CD14-positive monocyte (primary cell): ENCODE results near the gene SLC24A4. TPM values are rescaled to one million over a fixed set of nuclear protein-coding genes. Genes with fewer than 3 reads are reported as not detected.

Source experiments
- DNase-seq, 3 donors: peaks; one replicate each; pipeline ENCODE4 v3.0.0-alpha.2; 2011 to 2022
- H2AFZ ChIP-seq: 2 replicates; pipeline ENCODE4 v1.6.0; 2012; ENCODE audit warnings: mild to moderate bottlenecking, low read depth, low read length, inconsistent platforms; ENCODE audit not compliant: insufficient read depth, poor library complexity, severe bottlenecking
- H3K27ac ChIP-seq, 2 donors: 1 replicate in 1 of 2; 2 replicates in 1 of 2; pipeline ENCODE4 v1.5.1; 2012 to 2013; ENCODE audit warnings: low read length in 2 of 2, control low read depth in 1 of 2, inconsistent platforms in 1 of 2, low read depth in 1 of 2, mild to moderate bottlenecking in 1 of 2
- H3K27me3 ChIP-seq, 2 donors: one replicate each; pipeline versions ENCODE4 v1.6.0 to v1.6.1; 2011 to 2013; ENCODE audit warnings: low read length in 2 of 2; ENCODE audit not compliant: control insufficient read depth in 2 of 2, insufficient read depth in 2 of 2
- H3K36me3 ChIP-seq, 2 donors: replicated peaks in 1 of 2; 1 replicate in 1 of 2; 2 replicates in 1 of 2; pipeline versions ENCODE4 v1.5.1 to v1.6.1; 2012 to 2013; ENCODE audit warnings: low read length in 2 of 2, control low read depth in 1 of 2, inconsistent platforms in 1 of 2, mild to moderate bottlenecking in 1 of 2; ENCODE audit not compliant: insufficient read depth in 2 of 2, control insufficient read depth in 1 of 2
- H3K4me1 ChIP-seq, 2 donors: 1 replicate in 1 of 2; 2 replicates in 1 of 2; pipeline versions ENCODE4 v1.5.1 to v1.6.1; 2012 to 2013; ENCODE audit warnings: low read length in 2 of 2, control low read depth in 1 of 2, inconsistent platforms in 1 of 2, mild to moderate bottlenecking in 1 of 2, moderate library complexity in 1 of 2; ENCODE audit not compliant: insufficient read depth in 2 of 2, control insufficient read depth in 1 of 2
- H3K4me2 ChIP-seq: replicated peaks from 2 replicates; pipeline ENCODE3; 2012; ENCODE audit warnings: low read length, moderate library complexity, mild to moderate bottlenecking; ENCODE audit not compliant: poor library complexity, severe bottlenecking; ENCODE audit errors: extremely low read depth
- H3K4me3 ChIP-seq, 3 experiments: fragments of 200-600 bp in 1 of 3; sonication (generic) in 1 of 3; replicated peaks in 1 of 3; 1 replicate in 2 of 3; 2 replicates in 1 of 3; pipeline ENCODE4 v1.5.1; 2011 to 2013; ENCODE audit warnings: low read length in 3 of 3, mild to moderate bottlenecking in 3 of 3, control low read depth in 2 of 3, low read depth in 2 of 3, inconsistent platforms in 1 of 3, moderate library complexity in 1 of 3
- H3K79me2 ChIP-seq: 2 replicates; pipeline ENCODE4 v1.6.0; 2012; ENCODE audit warnings: mild to moderate bottlenecking, control low read depth, inconsistent platforms, low read length, moderate library complexity; ENCODE audit not compliant: insufficient read depth
- H3K9ac ChIP-seq: 2 replicates; pipeline ENCODE4 v1.6.0; 2017; ENCODE audit warnings: low read length, mild to moderate bottlenecking; ENCODE audit not compliant: insufficient read depth, poor library complexity, severe bottlenecking
- H3K9me3 ChIP-seq, 2 donors: replicated peaks in 1 of 2; 1 replicate in 1 of 2; 2 replicates in 1 of 2; pipeline versions ENCODE4 v1.5.1 to v1.6.1; 2012 to 2013; ENCODE audit warnings: low read length in 2 of 2, control low read depth in 1 of 2; ENCODE audit not compliant: control insufficient read depth in 1 of 2, insufficient read depth in 1 of 2
- H4K20me1 ChIP-seq: 2 replicates; pipeline ENCODE4 v1.6.0; 2012; ENCODE audit warnings: mild to moderate bottlenecking, low read length, control low read depth, moderate library complexity; ENCODE audit not compliant: insufficient read depth
- H3K27ac Mint-ChIP-seq, 7 donors: one replicate each; pipeline ENCODE4 v1.8.0; 2020; ENCODE audit warnings: mild to moderate bottlenecking in 7 of 7, mixed read lengths in 7 of 7, moderate library complexity in 6 of 7, inconsistent platforms in 2 of 7
- H3K27me3 Mint-ChIP-seq, 3 donors: one replicate each; pipeline ENCODE4 v1.8.0; 2021 to 2022; ENCODE audit warnings: low read depth in 3 of 3, mild to moderate bottlenecking in 3 of 3, mixed read lengths in 3 of 3, moderate library complexity in 3 of 3, inconsistent platforms in 1 of 3
- H3K36me3 Mint-ChIP-seq, 2 donors: one replicate each; pipeline ENCODE4 v1.8.0; 2020; ENCODE audit warnings: mixed read lengths in 2 of 2, inconsistent platforms in 1 of 2, mild to moderate bottlenecking in 1 of 2
- H3K4me1 Mint-ChIP-seq: one replicate; pipeline ENCODE4 v1.8.0; 2020; ENCODE audit warnings: mild to moderate bottlenecking, mixed read lengths
- H3K4me3 Mint-ChIP-seq, 2 donors: one replicate each; pipeline ENCODE4 v1.8.0; 2020; ENCODE audit warnings: mild to moderate bottlenecking in 2 of 2, mixed read lengths in 2 of 2, moderate library complexity in 1 of 2
- H3K9me3 Mint-ChIP-seq, 7 donors: one replicate each; pipeline ENCODE4 v1.8.0; 2020 to 2022; ENCODE audit warnings: mixed read lengths in 7 of 7, mild to moderate bottlenecking in 6 of 7, moderate library complexity in 6 of 7, inconsistent platforms in 2 of 7
- CTCF ChIP-seq: fragments of 200-600 bp; IDR thresholded peaks from one replicate; pipeline ENCODE4 v1.8.0; 2022; ENCODE audit warnings: antibody characterized with exemption, mild to moderate bottlenecking
- WGBS: methylation state at CpG from one replicate; pipeline ENCODE4 v1.1.5; 2013; ENCODE audit warnings: missing lambda C conversion rate; ENCODE audit not compliant: insufficient coverage; 5-methylcytosine and 5-hydroxymethylcytosine counted together
- intact Hi-C, 2 donors: fragments of 100-400 bp; cut with micrococcal nuclease; formaldehyde crosslinking; loops; one replicate each; pipeline versions ENCODE4 v1.15.0 to v1.15.1; 2023
- polyA plus RNA-seq, 3 donors: library from polyadenylated mRNA; depleted of rRNA in 1 of 3; unstranded in 2 of 3; stranded (reverse) in 1 of 3; fragments of 300-500 nt in 2 of 3; fragments of >200 nt in 1 of 3; fragmentation: Illumina TruSeq in 2 of 3; gene quantifications; 1 replicate in 2 of 3; 2 replicates in 1 of 3; pipeline ENCODE4 v1.2.3, GENCODE V29; 2012 to 2021

The SLC24A4 gene
- polyA plus RNA-seq, 3 donors = 20.0 to 41.9 (median 26.5) TPM

DNA sequence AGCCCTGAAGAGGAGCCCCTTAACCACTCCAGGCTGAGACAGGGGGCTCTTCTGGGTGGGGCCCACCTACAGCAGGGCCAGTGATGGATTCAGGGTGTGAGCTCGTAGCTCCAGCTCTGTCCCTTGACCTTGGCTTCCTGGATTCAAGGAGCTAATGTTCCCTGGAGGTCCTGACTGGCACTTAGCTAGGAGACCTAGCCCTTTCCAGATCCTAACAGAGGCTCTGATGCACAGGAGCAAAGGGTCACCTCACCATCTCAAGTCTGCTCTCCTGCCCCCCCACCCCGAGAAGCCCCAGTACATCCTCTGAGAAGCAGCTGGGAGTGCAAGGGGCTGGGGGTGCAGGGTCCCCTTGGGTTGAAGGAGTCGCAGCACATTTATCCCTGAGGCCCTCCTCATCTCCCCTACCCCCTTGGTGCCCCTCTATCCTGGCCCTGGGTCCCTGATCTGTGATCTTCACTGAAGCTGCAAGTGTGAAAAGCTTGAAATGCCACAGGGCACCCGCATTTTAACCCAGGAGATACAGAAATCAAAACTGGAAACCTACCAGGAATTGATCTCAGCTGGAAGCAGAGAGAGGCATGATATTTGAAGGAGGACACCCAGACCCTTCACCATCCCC is 193.5 kb downstream of the SLC24A4 start:
- H3K4me3 Mint-ChIP-seq = peak overlapping the region; percentile 86 to 89
- peak overlapping the region in 1 of 3 experiments; percentile 92 for H3K4me3 ChIP-seq
- no peak overlapping the region for H2AFZ ChIP-seq
- WGBS = no CpG with 5 or more reads among the region's 4 CpGs
- peaks cover 0 to 4% (median 0%) of the 10 kb centered on the region in 7 donors for H3K9me3 Mint-ChIP-seq
- H3K27me3 ChIP-seq = peaks cover 0 to 6% of the 10 kb centered on the region in 2 donors
- H3K9me3 ChIP-seq = no peaks in the 10 kb centered on the region
- peak overlapping the region in 5 of 7 donors; percentile 63 to 92 (median 66) for H3K27ac Mint-ChIP-seq
- H3K27me3 Mint-ChIP-seq = peaks cover 5 to 16% (median 15%) of the 10 kb centered on the region in 3 donors
- peaks cover 53% of the 10 kb centered on the region in 2 donors for H3K36me3 Mint-ChIP-seq
- peak overlapping the region; percentile 90 for H3K4me2 ChIP-seq
- H3K4me1 Mint-ChIP-seq = peaks cover 82% of the 10 kb centered on the region
- H3K9ac ChIP-seq = no peak overlapping the region
- peaks cover 2 to 28% of the 10 kb centered on the region in 2 donors for H3K36me3 ChIP-seq
- H3K4me1 ChIP-seq = peaks cover 58 to 79% of the 10 kb centered on the region in 2 donors
- H4K20me1 ChIP-seq = peaks cover 62% of the 10 kb centered on the region
- intact Hi-C loops = loop anchor here (2.0 to 10.0 kb wide), 3 partner anchors 14 to 138 kb away; no protein-coding TSS in a partner anchor
- peak overlapping the region in 1 of 2 donors; percentile 95 for H3K27ac ChIP-seq
- no peak for DNase-seq
- H3K79me2 ChIP-seq = peaks cover 88% of the 10 kb centered on the region
- TF ChIP-seq CTCF = no peak

DNA sequence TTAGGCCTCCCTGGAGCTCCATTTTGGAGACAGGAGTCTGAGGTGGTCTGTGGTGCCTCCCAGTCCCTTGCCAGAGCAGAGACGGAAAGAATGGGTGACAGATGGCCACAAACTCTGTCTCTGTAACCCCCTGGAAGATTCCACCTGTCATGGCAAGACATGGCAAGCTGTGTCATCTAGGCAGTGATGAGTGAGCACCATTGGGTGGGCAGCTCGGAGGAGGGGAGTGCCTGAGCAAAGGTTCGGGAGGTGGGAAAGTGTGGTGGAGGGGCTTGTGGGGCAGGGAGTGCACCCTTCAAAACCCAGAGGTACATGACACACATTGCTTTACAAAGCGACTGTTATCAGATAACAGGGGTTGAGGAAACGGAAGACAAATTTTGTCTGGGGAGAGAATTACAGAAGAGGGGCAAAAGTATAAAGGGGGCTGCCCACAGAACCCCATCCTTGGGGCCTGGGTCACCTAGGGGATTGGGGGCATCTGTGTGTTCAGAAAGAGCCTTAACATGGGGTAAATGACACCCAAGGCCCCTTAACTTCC is 194.1 kb downstream of the SLC24A4 start:
- peaks cover 81% of the 10 kb centered on the region for H3K4me1 Mint-ChIP-seq
- H3K4me3 Mint-ChIP-seq = peak overlapping the region; percentile 59 to 60
- H3K79me2 ChIP-seq = peaks cover 93% of the 10 kb centered on the region
- H4K20me1 ChIP-seq = peaks cover 68% of the 10 kb centered on the region
- TF ChIP-seq CTCF = no peak
- no peak overlapping the region for H3K27ac ChIP-seq
- peaks cover 58 to 59% of the 10 kb centered on the region in 2 donors for H3K36me3 Mint-ChIP-seq
- DNase-seq = no peak
- peaks cover 0 to 6% of the 10 kb centered on the region in 2 donors for H3K27me3 ChIP-seq
- WGBS = 89% methylated on average over 3 of the region's 5 CpGs
- H3K4me3 ChIP-seq = peak overlapping the region in 1 of 3 experiments; percentile 92
- no peak overlapping the region for H3K9ac ChIP-seq
- H3K4me2 ChIP-seq = peak overlapping the region; percentile 90
- intact Hi-C loops = loop anchor here (2.0 to 10.0 kb wide), 3 partner anchors 14 to 138 kb away; no protein-coding TSS in a partner anchor
- H3K9me3 Mint-ChIP-seq = peaks cover 0 to 4% (median 0%) of the 10 kb centered on the region in 7 donors
- peaks cover 58 to 80% of the 10 kb centered on the region in 2 donors for H3K4me1 ChIP-seq
- peaks cover 2 to 33% of the 10 kb centered on the region in 2 donors for H3K36me3 ChIP-seq
- peaks cover 5 to 18% (median 15%) of the 10 kb centered on the region in 3 donors for H3K27me3 Mint-ChIP-seq
- H3K9me3 ChIP-seq = no peaks in the 10 kb centered on the region
- H2AFZ ChIP-seq = no peak overlapping the region
- H3K27ac Mint-ChIP-seq = peak overlapping the region in 3 of 7 donors; percentile 41 to 65 (median 44)
